Esophagus squamous epithelium (tissue), 4 donors: ENCODE results near the gene C12orf60.

Experiments used
- POLR2A ChIP-seq, 4 donors: fragments of 450-650 bp; IDR thresholded peaks; one replicate each; pipeline ENCODE4 v1.6.1; 2017; ENCODE audit warnings: antibody characterized with exemption in 4 of 4, mild to moderate bottlenecking in 4 of 4, moderate library complexity in 3 of 4
- TF ChIP-seq, protein P1 (sequence below), 6 experiments: fragments of 450-650 bp in 4 of 6; fragments of 200-600 bp in 2 of 6; sonication (generic) in 2 of 6; IDR thresholded peaks; one replicate each; pipeline ENCODE4 v1.5.1; 2016 to 2019; ENCODE audit warnings: antibody characterized with exemption in 6 of 6, mild to moderate bottlenecking in 4 of 6, moderate library complexity in 4 of 6

DNA sequence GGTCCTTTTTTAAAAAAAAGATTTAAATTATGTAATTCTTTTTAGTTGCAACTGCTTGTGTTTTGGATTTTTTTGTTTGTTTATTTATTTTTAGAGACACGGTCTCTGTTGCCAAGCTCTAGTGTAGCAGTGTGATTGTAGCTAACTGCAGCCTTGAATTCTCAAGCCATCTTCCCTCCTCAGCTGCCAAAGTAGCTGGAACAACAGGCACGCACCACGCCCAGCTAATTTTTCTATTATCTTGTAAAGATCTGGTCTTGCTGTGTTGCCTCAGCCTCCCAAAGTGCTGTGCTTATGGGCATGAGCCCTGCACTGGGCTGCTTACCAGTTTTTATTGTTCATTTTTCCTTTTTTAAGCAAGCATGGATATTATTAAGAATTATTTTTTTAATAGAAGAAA, 50.5 kb downstream of the C12orf60 start:
- TF ChIP-seq POLR2A (IDR thresholded peaks at IDR 0.05) = no peak
- TF ChIP-seq, protein P1, sequence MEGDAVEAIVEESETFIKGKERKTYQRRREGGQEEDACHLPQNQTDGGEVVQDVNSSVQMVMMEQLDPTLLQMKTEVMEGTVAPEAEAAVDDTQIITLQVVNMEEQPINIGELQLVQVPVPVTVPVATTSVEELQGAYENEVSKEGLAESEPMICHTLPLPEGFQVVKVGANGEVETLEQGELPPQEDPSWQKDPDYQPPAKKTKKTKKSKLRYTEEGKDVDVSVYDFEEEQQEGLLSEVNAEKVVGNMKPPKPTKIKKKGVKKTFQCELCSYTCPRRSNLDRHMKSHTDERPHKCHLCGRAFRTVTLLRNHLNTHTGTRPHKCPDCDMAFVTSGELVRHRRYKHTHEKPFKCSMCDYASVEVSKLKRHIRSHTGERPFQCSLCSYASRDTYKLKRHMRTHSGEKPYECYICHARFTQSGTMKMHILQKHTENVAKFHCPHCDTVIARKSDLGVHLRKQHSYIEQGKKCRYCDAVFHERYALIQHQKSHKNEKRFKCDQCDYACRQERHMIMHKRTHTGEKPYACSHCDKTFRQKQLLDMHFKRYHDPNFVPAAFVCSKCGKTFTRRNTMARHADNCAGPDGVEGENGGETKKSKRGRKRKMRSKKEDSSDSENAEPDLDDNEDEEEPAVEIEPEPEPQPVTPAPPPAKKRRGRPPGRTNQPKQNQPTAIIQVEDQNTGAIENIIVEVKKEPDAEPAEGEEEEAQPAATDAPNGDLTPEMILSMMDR (IDR thresholded peaks at IDR 0.05) = no peak
